ENCODE data around the gene OR11G2.
"Not testable (repeated sequence)": the region's sequence is repeated elsewhere in the genome, so short reads cannot be mapped to it uniquely, and the experiment has no call there.

Gene OR11G2

DNA sequence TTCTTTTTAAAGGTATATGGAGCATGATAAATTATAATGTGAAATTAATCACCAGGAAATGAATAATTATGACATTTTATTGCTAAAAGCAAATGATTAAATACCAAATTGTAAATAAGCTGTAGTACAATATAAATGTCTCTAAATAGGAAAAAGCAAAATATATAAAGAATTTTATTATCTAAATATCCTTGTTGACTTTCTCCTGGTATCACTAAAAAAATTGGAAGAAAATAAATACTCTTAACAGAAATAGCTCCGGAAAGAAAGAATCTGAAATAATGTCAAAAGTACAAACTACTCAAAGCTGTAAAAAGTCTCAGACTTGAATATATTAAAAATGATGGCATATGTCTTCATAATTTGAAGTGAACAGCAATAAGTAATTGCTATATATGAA, 38.0 kb downstream of the OR11G2 start, which contains the start of gene OR11H7:
OR11H7 (plus strand) TSS at position 301 of the 400 bp plus-strand sequence.
- DNase-seq = no peak

DNA sequence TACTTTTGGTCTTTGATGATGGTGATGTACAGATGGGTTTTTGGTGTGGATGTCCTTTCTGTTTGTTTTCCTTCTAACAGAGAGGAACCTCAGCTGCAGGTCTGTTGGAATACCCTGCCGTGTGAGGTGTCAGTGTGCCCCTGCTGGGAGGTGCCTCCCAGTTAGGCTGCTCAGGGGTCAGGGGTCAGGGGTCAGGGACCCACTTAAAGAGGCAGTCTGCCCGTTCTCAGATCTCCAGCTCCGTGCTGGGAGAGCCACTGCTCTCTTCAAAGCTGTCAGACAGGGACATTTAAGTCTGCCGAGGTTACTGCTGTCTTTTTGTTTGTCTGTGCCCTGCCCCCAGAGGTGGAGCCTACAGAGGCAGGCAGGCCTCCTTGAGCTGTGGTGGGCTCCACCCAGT, 44.7 kb downstream of the OR11G2 start:
- DNase-seq = not testable (repeated sequence)

DNA sequence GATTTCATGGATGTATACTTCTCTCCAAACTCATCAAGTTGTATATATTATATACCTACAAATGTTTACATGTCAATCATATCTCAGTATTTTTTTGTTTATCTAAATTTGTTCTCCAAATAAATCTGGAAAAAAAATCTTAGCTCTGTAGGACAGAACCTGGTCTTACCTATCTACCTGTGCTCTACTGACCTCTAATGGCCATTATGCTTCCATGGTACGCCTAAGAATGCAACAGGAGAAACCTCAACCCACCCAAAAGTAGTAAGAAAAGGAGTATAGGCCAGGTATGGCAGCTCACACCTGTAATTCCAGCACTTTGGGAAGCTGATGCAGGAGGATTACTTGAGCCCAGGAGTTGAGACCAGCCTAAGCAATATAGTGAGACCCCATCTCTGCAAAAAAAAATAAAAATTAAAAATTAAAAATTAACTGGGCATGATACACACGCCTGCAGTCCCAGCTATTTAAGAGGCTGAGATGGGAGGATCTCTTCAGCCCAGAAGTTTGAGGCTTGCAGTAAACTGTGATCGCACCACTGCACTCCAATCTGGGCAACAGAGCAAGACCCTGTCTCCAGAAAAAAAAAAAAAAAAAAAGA, 57.0 kb downstream of the OR11G2 start:
- DNase-seq = peak; percentile 4
